ENCODE data around the gene ACTR3C.
"Not testable (repeated sequence)": the region's sequence is repeated elsewhere in the genome, so short reads cannot be mapped to it uniquely, and the experiment has no call there.

The ACTR3C gene

DNA sequence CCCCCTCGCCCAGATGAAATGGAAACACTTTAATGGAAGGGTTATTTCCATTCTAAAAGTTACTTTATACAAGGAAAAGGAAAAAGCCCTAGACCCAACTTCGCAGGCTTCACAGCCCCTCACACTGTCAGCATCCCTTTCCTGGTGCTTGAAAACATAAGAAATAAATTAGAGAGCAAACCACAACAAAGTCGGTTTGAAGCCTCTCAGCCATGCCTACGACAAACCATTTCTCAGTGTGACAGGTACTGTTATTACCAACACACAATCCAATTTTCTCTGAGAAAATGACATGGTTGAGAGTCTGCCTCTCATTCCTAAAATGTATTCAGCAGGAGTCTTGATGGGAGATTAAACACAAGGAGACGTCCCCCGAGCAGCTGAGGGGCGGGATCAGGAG lies 51.4 kb downstream of the ACTR3C start:
- not testable (repeated sequence) for H3K23ac ChIP-seq (ENCODE audit: low read length in 2 of 2); H3K4me3 ChIP-seq (ENCODE audit: insufficient read depth in 1 of 2, low read depth in 1 of 2, low read length in 2 of 2); H2BK12ac ChIP-seq (ENCODE audit: low read length in 2 of 2); H2AK5ac ChIP-seq (ENCODE audit: low read length, severe bottlenecking); H2BK120ac ChIP-seq (ENCODE audit: low read depth, low read length); DNase-seq; H4K8ac ChIP-seq (ENCODE audit: low read length); H3K27ac ChIP-seq (ENCODE audit: low read length, poor library complexity, severe bottlenecking); H3K4ac ChIP-seq (ENCODE audit: low read depth in 1 of 2, low read length in 2 of 2); H4K91ac ChIP-seq (ENCODE audit: low read length); H3K14ac ChIP-seq (ENCODE audit: low read length in 2 of 2); H3K9me3 ChIP-seq (ENCODE audit: control insufficient read depth, low read length); H3K27me3 ChIP-seq (ENCODE audit: control insufficient read depth in 1 of 2, insufficient read depth in 1 of 2, low read length in 2 of 2); H3K9ac ChIP-seq (ENCODE audit: low read length); H2BK15ac ChIP-seq (ENCODE audit: low read depth, poor library complexity, severe bottlenecking); H3K79me1 ChIP-seq (replicated peaks; ENCODE audit: low read length, poor library complexity, severe bottlenecking); H3K4me1 ChIP-seq (ENCODE audit: control insufficient read depth, insufficient read depth, low read depth, low read length); H2AFZ ChIP-seq (ENCODE audit: low read depth, low read length); H2BK5ac ChIP-seq (ENCODE audit: low read depth, low read length, poor library complexity, severe bottlenecking); H3K4me2 ChIP-seq (ENCODE audit: low read length, poor library complexity, severe bottlenecking); H3K36me3 ChIP-seq (ENCODE audit: control insufficient read depth in 1 of 2, insufficient read depth in 2 of 2, low read depth in 1 of 2, low read length in 2 of 2); H3K18ac ChIP-seq (ENCODE audit: low read depth in 1 of 2, low read length in 2 of 2)
- 67% methylated on average over 2 of the region's 7 CpGs for WGBS

DNA sequence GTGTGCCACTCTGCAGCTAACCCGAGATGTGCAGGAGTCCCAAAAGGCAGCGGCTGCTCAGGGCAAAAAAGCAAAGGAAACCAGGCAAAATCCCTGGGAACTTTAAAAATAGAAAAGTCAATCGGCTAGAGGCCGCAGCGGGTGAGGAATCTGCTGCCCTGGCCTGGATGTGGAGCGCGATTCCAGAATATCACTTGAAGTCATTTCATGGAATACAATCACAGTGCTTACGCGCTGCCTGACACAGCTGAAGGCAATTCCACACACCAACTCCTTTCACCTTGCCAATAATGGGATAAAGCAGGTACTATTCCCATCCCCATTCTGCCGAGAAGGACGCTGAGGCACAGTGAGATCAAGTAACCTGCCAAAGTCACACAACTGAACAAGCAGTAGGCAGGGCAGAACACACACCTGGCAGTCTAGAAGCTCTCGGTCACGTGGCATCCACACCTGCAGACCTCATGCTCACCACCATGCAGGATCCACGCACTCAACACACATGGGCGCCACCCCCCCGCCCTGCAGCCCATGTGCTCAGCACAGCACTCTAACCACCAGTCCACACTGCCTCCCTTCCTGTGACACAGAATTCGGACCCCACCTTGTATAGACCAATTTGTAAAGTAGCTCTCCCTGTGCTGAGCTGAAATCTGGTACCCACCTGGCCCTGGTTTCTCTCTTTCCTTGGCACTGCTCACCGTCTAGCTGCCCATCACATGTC lies 53.1 kb downstream of the ACTR3C start:
- not testable (repeated sequence) for H3K79me1 ChIP-seq (replicated peaks; ENCODE audit: low read length, poor library complexity, severe bottlenecking); H4K91ac ChIP-seq (ENCODE audit: low read length); H3K4me1 ChIP-seq (ENCODE audit: control insufficient read depth, insufficient read depth, low read depth, low read length); H2BK15ac ChIP-seq (ENCODE audit: low read depth, poor library complexity, severe bottlenecking); H3K4me2 ChIP-seq (ENCODE audit: low read length, poor library complexity, severe bottlenecking); H3K9ac ChIP-seq (ENCODE audit: low read length); H3K4me3 ChIP-seq (ENCODE audit: insufficient read depth in 1 of 2, low read depth in 1 of 2, low read length in 2 of 2); H4K8ac ChIP-seq (ENCODE audit: low read length); H3K36me3 ChIP-seq (ENCODE audit: control insufficient read depth in 1 of 2, insufficient read depth in 2 of 2, low read depth in 1 of 2, low read length in 2 of 2); H2AFZ ChIP-seq (ENCODE audit: low read depth, low read length); H3K4ac ChIP-seq (ENCODE audit: low read depth in 1 of 2, low read length in 2 of 2); H2AK5ac ChIP-seq (ENCODE audit: low read length, severe bottlenecking); H3K27ac ChIP-seq (ENCODE audit: low read length, poor library complexity, severe bottlenecking); H2BK120ac ChIP-seq (ENCODE audit: low read depth, low read length); H3K18ac ChIP-seq (ENCODE audit: low read depth in 1 of 2, low read length in 2 of 2); H3K9me3 ChIP-seq (ENCODE audit: control insufficient read depth, low read length); H3K14ac ChIP-seq (ENCODE audit: low read length in 2 of 2); H3K27me3 ChIP-seq (ENCODE audit: control insufficient read depth in 1 of 2, insufficient read depth in 1 of 2, low read length in 2 of 2); H2BK5ac ChIP-seq (ENCODE audit: low read depth, low read length, poor library complexity, severe bottlenecking); DNase-seq; H2BK12ac ChIP-seq (ENCODE audit: low read length in 2 of 2); H3K23ac ChIP-seq (ENCODE audit: low read length in 2 of 2)
- 91% methylated on average over 3 of the region's 18 CpGs for WGBS

DNA sequence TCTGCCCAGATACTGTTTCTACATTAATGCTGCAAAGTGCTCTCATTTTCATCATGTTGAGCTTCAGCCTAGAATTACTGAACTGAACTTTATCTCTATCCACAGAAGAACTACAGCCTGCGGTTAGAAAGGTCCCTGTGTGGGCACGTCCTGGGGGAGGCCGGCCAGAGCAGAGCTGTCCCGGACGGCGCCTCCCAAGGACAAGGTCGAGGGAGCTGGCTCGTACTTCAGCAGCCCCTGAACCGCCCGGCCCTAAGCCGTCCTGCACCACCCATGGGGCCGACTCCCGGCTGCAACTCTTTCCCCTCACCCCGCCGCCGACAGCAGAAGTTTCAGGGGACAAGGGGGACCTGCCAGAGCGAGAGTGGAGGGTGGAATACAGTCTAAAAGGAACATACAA lies 54.5 kb downstream of the ACTR3C start:
- not testable (repeated sequence) for H2AK5ac ChIP-seq (ENCODE audit: low read length, severe bottlenecking); DNase-seq; H3K4ac ChIP-seq (ENCODE audit: low read depth in 1 of 2, low read length in 2 of 2); H3K18ac ChIP-seq (ENCODE audit: low read depth in 1 of 2, low read length in 2 of 2); H2BK12ac ChIP-seq (ENCODE audit: low read length in 2 of 2); H3K4me1 ChIP-seq (ENCODE audit: control insufficient read depth, insufficient read depth, low read depth, low read length); H4K8ac ChIP-seq (ENCODE audit: low read length); H3K27me3 ChIP-seq (ENCODE audit: control insufficient read depth in 1 of 2, insufficient read depth in 1 of 2, low read length in 2 of 2); H3K9me3 ChIP-seq (ENCODE audit: control insufficient read depth, low read length); H2AFZ ChIP-seq (ENCODE audit: low read depth, low read length); H4K91ac ChIP-seq (ENCODE audit: low read length); H2BK15ac ChIP-seq (ENCODE audit: low read depth, poor library complexity, severe bottlenecking); H3K4me2 ChIP-seq (ENCODE audit: low read length, poor library complexity, severe bottlenecking); H3K14ac ChIP-seq (ENCODE audit: low read length in 2 of 2); H3K4me3 ChIP-seq (ENCODE audit: insufficient read depth in 1 of 2, low read depth in 1 of 2, low read length in 2 of 2); H3K36me3 ChIP-seq (ENCODE audit: control insufficient read depth in 1 of 2, insufficient read depth in 2 of 2, low read depth in 1 of 2, low read length in 2 of 2); H2BK5ac ChIP-seq (ENCODE audit: low read depth, low read length, poor library complexity, severe bottlenecking); H3K27ac ChIP-seq (ENCODE audit: low read length, poor library complexity, severe bottlenecking); H2BK120ac ChIP-seq (ENCODE audit: low read depth, low read length); H3K79me1 ChIP-seq (replicated peaks; ENCODE audit: low read length, poor library complexity, severe bottlenecking); H3K23ac ChIP-seq (ENCODE audit: low read length in 2 of 2); H3K9ac ChIP-seq (ENCODE audit: low read length)
- no CpG with 5 or more reads among the region's 17 CpGs for WGBS

DNA sequence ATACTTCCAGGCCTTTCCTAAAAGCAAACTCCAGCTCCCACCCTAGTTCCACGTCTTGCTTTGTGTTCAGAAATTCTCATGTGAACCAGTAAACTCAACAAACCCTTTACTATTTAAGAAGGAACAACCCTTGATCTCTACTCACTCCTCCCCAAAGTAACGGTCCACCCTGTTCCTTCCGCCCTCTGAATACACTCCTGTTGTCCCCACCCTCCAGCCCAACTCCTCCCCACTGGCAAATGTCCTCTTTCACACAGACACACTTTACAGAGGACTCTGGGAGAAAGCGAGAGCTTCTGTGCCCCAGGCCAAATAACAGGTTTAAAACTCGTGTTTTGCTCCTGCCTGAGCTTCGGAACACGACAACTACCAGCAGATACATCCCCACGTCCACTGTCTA lies 55.1 kb downstream of the ACTR3C start:
- not testable (repeated sequence) for H3K79me1 ChIP-seq (replicated peaks; ENCODE audit: low read length, poor library complexity, severe bottlenecking); H2BK12ac ChIP-seq (ENCODE audit: low read length in 2 of 2); H2BK15ac ChIP-seq (ENCODE audit: low read depth, poor library complexity, severe bottlenecking); H2BK120ac ChIP-seq (ENCODE audit: low read depth, low read length); H3K4me2 ChIP-seq (ENCODE audit: low read length, poor library complexity, severe bottlenecking); H3K18ac ChIP-seq (ENCODE audit: low read depth in 1 of 2, low read length in 2 of 2); H3K4me1 ChIP-seq (ENCODE audit: control insufficient read depth, insufficient read depth, low read depth, low read length); H2AFZ ChIP-seq (ENCODE audit: low read depth, low read length); H3K23ac ChIP-seq (ENCODE audit: low read length in 2 of 2); H4K8ac ChIP-seq (ENCODE audit: low read length); H3K14ac ChIP-seq (ENCODE audit: low read length in 2 of 2); H3K9me3 ChIP-seq (ENCODE audit: control insufficient read depth, low read length); H2AK5ac ChIP-seq (ENCODE audit: low read length, severe bottlenecking); H3K9ac ChIP-seq (ENCODE audit: low read length); H3K36me3 ChIP-seq (ENCODE audit: control insufficient read depth in 1 of 2, insufficient read depth in 2 of 2, low read depth in 1 of 2, low read length in 2 of 2); H3K27ac ChIP-seq (ENCODE audit: low read length, poor library complexity, severe bottlenecking); H3K27me3 ChIP-seq (ENCODE audit: control insufficient read depth in 1 of 2, insufficient read depth in 1 of 2, low read length in 2 of 2); H4K91ac ChIP-seq (ENCODE audit: low read length); H3K4me3 ChIP-seq (ENCODE audit: insufficient read depth in 1 of 2, low read depth in 1 of 2, low read length in 2 of 2); H2BK5ac ChIP-seq (ENCODE audit: low read depth, low read length, poor library complexity, severe bottlenecking); DNase-seq; H3K4ac ChIP-seq (ENCODE audit: low read depth in 1 of 2, low read length in 2 of 2)
- no CpG with 5 or more reads among the region's 8 CpGs for WGBS
